HTR-8/SVneo (cell line): ENCODE measurements around the gene FBXO41.
A peak's percentile ranks its signal among the peaks of the same experiment; 100 is the strongest.

Experiments used
- DNase-seq: peaks from one replicate; pipeline ENCODE4 v3.0.0; 2011; ENCODE audit warnings: low spot score, mixed read lengths; ENCODE audit not compliant: insufficient read length
- FAIRE-seq: peaks from 2 replicates; lab custom pipeline; 2011; peaks lifted over from hg19 to GRCh38; lab: Jason Lieb, UNC

FBXO41 gene

DNA sequence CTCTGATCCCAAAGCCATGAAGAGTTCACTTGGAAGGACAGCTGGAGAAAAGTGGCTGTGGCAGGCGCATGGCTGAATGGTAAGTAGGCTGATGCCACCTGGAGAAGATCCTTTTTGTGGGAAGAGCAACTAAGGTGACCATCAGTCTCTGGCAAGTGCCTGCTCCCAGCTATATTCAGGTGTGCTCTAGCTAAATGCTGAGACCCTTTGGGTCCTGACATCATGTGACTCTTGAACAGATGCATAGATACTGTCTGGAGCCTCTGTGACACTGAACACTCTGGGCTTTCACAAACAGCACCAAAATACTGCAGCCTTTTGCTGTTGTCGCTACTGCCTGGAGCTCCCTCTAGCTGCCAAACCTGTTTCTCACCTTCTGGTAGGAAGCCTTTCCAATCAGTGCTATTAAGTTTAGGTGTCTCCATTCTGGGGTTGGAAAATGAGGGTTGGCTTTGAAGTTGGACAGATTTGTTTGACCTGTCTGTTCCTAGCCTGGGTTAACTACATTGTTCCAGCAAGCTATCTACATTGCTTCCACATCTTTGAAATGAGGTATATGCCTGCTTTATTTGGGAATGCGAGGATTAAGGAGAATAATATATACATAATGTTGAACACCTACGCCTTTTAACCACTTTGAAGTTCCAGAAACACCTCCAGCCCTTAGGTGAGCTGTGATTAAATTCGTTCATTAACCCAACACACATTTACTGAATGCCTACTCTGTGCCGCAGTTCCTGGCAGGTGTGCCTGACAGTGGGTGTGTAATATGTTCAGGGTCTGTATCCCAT, 6.0 kb upstream of the FBXO41 start:
- FAIRE-seq (no peak), DNase-seq (peak; percentile 38)

DNA sequence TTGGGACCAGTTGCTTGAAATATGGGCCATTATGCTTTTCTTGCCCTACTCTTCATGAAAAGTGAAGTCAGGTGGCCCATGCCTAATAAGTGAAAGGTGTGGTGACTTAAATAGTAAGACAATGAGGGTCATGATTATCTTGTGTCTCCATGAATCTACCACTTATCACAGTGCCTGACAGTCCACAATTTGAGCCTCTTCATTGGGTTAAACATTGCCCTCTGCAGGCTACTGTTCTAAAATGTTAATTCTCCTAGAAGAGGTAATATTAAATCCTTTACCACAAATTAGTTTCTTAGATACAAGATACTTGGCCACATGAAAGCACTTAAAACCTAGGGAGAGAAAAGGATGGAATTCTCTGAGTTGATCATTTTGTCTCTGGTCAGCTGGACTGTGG, 5.0 kb upstream of the FBXO41 start:
- DNase-seq = no peak
- no peak for FAIRE-seq

DNA sequence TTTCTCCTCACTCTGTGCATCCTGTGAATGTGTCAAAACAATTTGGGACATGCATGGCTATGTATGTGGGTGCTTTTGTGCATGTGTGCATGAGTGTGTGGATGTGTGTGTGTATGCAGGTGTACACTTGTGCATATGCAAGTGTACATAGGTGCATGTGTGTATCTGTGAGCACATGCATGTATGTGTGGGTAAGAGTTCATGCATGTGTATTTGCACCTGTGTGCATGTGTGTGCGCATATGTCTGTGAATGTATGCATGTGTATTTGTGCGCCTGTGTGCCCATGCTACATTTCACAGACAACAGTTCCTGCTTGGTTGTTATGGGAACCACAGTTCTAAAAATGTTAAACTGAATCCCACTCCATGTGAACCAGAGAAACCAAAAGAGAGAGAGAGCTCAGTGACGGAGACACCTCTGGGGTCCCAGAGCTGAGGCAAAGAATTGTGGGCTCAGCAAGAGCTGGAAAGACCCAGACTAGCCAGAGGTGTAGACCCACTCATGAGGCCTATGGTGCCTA, 1.9 kb upstream of the FBXO41 start:
- FAIRE-seq = peak; percentile 33
- DNase-seq = no peak

DNA sequence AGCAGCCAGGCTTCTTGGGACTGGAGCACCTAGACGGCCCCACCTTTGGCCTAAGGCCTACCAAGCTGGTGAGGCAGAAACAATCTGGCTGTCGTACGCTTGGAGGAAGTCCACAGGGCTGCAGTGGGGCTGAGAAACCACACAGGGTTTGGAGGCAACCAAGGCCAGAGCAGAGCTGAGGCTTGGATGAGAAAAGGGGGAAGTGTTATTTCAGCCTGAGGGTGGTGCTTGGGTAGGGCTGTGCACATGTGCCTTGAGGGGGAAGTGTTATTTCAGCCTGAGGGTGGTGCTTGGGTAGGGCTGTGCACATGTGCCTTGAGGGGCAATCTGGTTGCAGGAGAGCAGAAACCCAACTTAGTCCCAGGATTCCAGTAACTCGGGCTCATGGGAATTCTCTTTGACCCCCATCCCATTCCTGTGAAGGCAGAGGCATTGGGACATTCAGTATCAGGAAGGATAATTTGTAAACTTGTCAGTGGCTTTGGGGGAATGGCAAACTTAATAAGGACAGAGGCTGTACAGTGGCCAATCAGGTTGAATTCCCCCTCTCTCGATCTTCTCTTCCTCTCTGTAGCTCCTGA, 971 bp upstream of the FBXO41 start:
- DNase-seq (no peak), FAIRE-seq (peak; percentile 87)

DNA sequence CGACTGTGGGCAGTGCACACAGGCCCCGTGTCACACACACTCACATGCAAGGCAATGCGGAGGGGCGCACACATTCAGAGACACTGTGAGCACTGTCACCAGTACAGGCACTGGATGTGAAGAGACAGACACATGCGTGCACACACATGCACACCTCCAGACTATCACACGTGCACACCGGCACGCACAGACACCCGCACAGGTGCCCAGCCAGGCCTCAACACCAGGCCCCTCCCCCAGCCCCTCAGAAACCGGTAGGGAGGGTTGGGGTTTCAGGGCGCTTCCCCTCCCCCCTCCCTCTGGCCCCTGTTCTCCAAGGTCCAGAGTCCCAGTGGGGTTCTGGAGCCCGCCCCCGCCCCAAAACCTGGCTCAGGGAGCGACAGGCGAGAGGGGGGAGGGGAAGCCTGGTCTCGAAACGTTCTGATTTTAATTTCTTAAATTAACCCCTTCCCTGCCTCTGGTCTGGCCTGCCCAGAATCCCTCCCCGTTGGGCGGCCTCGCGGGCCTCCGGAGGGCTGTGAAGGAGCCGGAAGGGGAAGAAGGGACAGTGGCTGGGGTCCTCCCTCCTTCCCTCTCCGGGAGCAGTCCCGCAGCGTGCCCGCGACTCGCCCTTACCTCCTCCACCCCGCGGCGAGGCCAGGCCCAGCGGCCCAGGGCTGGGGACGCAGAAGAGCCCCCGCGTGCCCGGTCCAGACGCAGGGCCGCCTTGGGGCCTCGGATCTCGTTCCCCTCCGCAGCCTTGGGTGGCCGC, 558 bp downstream of the FBXO41 start:
- no peak for DNase-seq
- peak; percentile 65 for FAIRE-seq

DNA sequence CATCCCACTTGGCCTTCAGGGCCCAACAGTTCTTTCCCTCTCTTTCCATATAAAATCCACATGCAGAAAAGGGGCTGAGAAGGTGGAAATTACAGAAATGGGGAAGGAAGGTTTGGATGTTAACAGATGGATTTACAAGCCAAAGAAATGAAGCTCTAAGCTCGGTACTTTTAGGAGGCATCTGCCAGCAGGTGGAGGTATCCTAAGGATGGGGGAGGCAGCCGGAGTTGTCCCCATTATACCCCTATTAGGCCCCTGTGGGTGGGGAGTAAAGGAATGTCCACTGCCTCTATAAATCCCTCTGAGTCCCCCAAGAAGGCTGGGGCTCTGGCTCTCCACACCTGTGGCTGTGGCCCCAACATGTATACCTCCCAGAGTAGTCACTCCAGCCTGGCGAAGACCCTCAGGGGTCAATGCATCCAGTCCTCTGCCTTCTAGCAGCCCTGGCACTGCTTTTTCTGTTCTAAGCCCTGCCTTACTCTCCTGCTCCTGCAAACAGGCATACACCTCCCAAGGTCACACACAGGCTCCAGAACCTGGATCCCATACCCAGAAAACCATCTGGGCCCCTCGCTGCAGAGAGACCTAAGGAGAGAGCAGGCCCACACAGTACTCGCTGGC, 1.2 kb downstream of the FBXO41 start:
- DNase-seq (no peak), FAIRE-seq (no peak)

DNA sequence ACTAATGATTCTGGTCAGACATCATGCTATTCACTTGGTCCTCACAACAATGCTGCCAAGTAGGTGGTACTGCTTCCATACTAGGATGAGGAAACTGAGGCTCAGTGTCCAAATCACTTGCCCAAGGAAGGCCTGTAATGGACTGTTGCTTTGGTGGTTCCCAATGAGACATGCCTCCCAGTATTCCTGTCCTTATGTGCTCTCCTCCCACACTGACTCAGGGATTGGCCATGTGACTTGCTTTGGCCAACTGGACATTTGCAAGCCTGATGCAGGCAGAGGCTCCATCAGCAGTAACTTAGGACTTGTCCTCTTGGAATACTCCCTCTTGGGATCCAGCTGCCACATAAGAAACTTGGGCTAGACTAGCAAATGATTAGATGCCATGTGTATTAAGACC, 3.0 kb downstream of the FBXO41 start:
- DNase-seq (no peak), FAIRE-seq (no peak)

DNA sequence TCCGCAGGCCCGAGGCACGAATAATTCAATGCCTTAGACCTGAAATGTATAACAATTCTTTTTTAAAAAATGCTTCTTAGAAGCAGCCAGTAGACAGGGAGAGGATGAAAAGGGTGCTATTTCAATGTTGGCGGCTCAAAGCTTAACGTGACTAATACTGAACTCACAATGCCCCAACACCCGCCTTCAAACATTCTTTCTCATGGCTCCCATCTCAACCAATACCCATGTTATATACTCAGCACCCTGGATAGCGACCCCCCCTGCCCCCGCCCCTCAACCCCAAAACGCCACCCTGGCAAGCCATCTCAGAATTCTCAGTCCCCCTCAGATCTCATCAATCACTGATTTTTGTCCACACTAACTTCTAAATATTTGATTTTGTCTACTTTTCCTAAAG, 4.4 kb downstream of the FBXO41 start:
- no peak for FAIRE-seq
- no peak for DNase-seq

DNA sequence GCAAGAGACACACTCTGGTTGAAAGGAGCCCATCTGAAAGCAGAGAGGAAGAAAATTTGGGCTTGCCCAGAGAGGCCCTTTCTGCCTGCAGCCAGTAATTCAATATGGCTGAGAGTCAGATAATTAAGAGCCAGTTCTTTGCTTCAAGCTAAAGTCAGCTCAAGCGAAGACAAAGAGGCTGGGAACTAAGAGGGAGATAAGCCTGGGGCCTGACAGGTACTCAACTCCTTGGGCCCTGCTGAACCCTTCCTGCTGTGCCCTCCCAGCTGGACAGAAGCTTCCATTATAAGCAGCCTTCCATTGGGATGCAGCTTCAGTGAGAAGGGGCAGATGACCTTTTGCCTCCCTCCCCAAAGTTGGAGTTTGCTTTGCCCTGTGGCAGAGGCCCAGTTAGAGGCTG, 12.0 kb downstream of the FBXO41 start:
- FAIRE-seq = no peak

DNA sequence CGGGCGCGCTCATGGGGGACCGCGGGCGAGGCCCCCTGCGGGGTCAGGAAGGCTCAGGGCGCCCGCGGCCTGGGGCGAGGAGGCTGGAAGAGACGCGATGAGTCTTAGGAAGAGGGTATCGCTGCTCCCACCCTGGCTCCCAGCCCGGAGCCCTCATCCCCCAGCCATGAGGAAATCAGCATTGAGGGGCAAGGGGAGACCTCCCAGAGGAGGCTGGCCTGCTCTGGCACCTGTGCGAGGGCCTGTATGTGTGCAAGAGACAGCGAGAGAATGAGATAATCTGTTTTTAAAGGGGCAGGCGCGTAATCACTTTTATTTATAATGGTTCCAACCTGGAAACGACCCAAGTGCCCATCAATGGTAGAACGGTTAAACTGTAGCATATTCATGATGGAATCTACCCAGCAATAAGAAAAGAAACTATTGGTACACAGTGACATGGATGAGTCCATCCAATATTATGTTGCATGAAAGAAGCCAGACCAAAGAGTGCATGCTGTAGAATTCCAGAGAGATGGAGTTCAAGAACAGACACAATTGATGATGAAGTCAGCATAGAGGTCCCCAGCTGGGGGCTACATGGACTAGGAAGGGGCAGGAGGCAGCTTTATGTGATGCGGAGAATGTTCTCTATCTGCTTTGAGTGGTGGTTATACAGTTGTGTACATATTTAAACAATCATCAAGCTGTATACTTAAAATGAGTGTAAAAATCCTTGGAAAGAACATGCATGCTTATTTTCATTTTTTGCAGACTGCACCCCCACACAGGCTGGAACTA, 14.4 kb downstream of the FBXO41 start:
- DNase-seq = no peak
- no peak for FAIRE-seq

More for the DNA sequence above, 12.0 kb downstream of the FBXO41 start:
- DNase-seq = no peak

DNA sequence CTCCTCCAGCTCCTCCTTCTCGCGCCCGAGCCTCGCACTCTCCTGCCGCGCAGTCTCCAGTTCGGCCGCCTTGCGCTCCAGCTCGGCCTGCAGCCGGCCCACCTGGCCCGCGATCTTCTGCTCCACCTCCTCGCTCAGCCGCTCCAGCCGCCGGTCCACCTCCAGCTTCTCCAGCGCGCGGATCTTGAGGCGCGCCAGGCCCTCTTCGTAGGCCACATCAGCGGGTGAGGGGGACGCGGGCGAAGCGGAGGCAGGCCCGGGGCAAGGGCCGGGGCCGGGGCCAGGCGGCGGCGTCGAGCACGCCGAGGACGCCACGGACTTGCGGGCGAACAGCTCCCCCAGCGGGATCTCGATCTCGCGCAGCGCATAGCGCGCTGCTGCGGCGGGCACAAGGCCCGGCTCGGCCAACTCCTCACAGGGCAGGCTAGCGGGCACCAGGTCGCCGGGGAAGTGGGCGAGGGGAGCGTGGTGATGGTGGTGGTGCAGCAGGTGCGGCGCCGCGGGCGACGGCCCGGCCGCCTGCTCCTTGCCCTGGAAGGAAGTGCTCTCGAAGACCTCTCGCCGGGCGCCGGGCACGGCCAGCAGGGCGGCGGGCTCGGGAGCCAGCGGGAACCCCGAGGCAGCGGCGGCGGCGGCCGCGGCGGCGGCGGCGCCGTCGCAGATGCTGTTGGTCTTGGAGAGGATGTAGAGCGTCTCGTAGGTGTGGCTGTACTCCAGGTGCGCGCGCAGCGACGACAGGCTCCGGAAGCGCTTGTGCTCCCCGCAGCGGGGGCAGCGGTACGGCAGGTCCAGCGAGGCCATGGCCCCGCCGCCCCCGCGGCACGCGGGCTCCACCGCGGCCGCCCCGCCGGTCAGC, 15.2 kb downstream of the FBXO41 start:
- no peak for DNase-seq
- no peak for FAIRE-seq

DNA sequence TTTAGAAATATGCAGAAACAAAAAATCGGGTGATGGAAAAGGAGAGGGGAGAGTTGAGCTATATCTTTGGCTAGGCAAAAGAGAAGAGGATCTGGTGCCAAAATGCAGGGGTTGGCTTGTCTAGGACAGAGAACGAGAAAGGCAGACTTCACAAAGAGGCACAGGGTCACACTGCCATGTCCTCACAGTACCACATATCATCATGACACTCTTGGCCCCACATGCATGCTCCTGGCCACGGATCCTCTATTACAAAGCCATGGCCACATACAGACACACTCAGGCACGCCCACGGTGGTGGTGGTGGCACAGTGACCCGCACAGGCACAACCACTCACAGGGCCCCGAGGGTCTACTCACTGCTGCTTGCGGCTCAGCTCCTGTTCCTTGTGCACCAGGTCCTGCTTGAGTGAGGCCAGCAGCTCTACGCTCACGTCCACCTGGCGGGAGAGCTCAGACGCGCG, 15.9 kb downstream of the FBXO41 start:
- FAIRE-seq (no peak), DNase-seq (no peak)

DNA sequence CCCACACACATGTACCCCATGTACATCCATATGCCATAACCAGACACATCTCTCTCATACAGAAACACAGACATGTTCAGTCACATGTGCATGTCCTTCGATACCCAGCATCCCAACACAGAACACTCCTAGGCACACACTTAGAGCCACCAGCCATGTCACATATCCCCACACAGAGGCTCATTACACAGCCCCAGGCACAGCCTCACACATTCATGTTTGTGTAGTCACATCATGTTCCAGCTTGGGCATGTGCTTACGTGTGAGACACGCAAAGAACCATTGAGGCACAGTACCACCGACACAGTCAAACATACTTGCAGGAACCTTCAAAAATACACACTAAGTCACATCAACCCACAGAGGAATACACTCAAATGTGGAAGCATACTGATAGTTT, 17.3 kb downstream of the FBXO41 start:
- DNase-seq (no peak), FAIRE-seq (peak; percentile 64)

DNA sequence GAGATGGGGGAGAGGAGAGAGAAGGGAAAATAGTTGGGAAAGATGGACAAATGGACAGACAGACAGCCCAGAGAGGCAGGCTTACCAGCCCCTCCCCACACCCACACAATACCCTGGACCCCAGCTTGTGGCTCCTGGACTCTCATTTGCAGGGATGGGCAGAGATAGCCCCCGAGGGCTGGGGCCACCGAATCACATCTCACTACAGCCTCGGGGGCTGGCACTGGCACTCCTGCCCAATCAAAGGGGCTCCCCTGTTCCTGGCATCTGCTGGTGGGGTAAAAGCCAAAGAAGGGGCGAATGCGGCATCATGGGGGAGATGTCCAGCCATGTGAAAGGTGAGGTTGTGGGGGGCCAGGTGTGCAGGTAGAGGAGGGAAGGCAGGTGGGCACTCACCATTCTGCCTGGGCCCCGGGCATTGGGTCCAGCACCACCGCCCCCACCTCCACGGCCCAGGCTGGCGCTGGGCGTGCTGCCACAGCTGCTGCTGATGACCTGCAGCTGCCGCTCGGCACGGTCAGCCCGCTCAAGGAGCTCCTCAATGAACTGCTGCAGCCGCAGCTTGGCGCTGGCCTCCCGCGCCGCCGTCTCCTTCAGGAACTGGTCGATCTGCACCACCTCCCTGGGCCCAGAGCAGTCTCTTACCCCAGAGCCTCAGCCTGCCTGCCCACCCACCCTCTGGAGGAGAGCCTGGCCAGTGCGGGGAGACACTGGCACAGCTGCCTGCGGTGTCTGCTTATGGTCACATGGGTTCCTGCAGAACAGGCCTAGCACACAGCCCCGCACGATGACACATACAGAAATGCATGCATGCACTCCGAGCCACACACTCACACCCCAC, 18.0 kb downstream of the FBXO41 start:
- FAIRE-seq = no peak
- no peak for DNase-seq

DNA sequence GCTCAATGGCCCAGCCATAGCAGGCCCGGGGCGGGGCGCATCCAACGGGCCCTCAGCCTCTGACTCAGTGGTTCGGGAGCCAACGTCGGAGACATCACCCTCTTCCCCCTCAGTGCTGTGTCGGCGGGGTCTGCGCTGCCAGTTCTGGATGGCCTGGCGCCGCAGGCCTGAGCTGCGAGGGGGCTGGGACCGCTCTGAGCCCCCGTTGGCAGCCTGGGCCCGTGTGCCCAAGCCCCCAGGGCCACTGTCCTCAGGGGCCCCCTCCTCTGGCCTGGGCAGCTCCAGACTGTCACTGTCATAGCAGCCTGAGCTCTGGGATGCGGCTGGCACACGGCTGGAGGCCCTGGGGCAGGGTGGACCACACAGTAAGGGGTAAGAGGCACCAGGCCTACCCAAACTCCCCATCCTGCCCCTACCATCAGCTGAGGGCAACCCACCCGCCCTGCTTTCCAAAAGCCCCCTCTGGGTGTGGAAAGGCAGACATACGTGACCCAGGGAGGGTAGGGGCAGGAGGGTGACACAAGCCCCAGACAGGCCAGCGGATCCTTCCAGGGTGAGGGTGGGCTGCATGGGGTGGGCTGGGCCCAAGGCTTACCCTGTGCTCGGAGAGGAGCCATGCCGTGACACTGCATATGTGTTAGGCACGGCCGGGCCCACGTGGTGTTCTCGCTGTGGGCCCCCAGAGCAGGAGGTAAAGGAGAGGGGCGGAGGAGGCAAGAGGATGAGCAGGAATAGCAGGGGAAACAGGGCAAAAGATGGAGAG, 18.8 kb downstream of the FBXO41 start:
- FAIRE-seq (no peak), DNase-seq (no peak)

DNA sequence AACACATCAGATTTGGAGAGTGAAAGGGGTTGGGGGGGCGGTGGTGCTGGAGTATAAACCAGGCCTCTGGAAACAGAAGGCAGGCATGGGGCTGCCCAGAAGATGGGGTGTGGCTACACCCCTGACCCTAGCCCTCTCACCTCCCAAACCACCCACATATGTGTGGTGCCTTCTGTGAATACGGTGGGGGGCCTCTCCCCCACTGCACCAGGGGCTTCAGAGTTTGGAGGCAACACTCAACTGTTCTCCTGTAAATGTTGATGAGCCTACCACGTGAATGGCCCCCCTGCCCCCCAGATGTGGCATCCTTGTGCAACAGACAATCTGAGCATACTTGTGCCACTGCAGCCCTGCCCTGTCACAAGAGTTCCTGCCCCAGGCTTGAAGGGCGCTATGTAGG, 19.5 kb downstream of the FBXO41 start:
- FAIRE-seq (no peak), DNase-seq (no peak)

DNA sequence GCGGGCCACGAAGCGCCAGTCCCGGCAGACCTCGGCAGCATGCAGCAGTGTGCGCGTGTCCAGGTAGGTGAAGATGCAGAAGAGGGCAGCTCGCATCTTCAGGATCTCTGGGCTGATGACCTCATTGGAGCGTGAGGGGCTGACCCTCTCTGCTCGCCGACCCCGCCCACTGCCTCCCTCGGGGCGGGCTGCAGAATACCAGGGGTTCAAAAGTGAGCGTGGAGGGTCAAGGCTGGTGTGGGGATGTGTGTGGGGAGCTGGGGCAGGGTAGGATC, 20.0 kb downstream of the FBXO41 start:
- no peak for DNase-seq
- no peak for FAIRE-seq
